Gastroesophageal sphincter (tissue), 4 donors: Measurements from ENCODE around the gene FXYD6. TPM values are rescaled to one million over a fixed set of nuclear protein-coding genes. Genes with fewer than 3 reads are reported as not detected.
"Not testable (repeated sequence)": the region's sequence is repeated elsewhere in the genome, so short reads cannot be mapped to it uniquely, and the experiment has no call there.

Experiments
- ATAC-seq: fragments of 150-250 bp; one replicate; pipeline ENCODE4 v1.9.1; 2016; ENCODE audit warnings: mild to moderate bottlenecking, moderate library complexity
- H3K27ac ChIP-seq, 4 donors: fragments of 200-600 bp; sonication (generic) in 3 of 4; 1 replicate in 3 of 4; 2 replicates in 1 of 4; pipeline ENCODE4 v1.5.1; 2016 to 2019
- H3K27me3 ChIP-seq: fragments of 200-600 bp; sonication (generic); one replicate; pipeline ENCODE4 v1.5.1; 2019
- H3K36me3 ChIP-seq, 2 donors: fragments of 200-600 bp; sonication (generic); one replicate each; pipeline ENCODE4 v1.5.1; 2019; ENCODE audit warnings: control low read depth in 1 of 2
- H3K4me1 ChIP-seq, 3 donors: fragments of 200-600 bp; sonication (generic); 1 replicate in 2 of 3; 2 replicates in 1 of 3; pipeline ENCODE4 v1.5.1; 2016 to 2019; ENCODE audit warnings: control low read depth in 2 of 3
- H3K4me3 ChIP-seq, 2 donors: fragments of 200-600 bp; sonication (generic); one replicate each; pipeline ENCODE4 v1.5.1; 2019; ENCODE audit warnings: mild to moderate bottlenecking in 1 of 2, moderate library complexity in 1 of 2
- H3K9me3 ChIP-seq, 3 donors: fragments of 200-600 bp; sonication (generic); one replicate each; pipeline ENCODE4 v1.5.1; 2017 to 2019; ENCODE audit warnings: control low read depth in 2 of 3
- CTCF ChIP-seq, 4 experiments: fragments of 200-600 bp in 2 of 4; fragments of 450-650 bp in 2 of 4; sonication (generic) in 1 of 4; IDR thresholded peaks; one replicate each; pipeline ENCODE4 v1.5.1; 2017 to 2019; ENCODE audit warnings: antibody characterized with exemption in 4 of 4, mild to moderate bottlenecking in 2 of 4, moderate library complexity in 2 of 4
- EP300 ChIP-seq: sonication (generic); formaldehyde crosslinking; IDR thresholded peaks from one replicate; pipeline ENCODE4 v1.6.1; 2017; ENCODE audit warnings: antibody characterized with exemption, mild to moderate bottlenecking
- POLR2A ChIP-seq, 2 donors: fragments of 450-650 bp; IDR thresholded peaks; one replicate each; pipeline ENCODE4 v1.6.1; 2017; ENCODE audit warnings: antibody characterized with exemption in 2 of 2, mild to moderate bottlenecking in 2 of 2, moderate library complexity in 1 of 2
- POLR2AphosphoS5 ChIP-seq: sonication (generic); formaldehyde crosslinking; IDR thresholded peaks from one replicate; pipeline ENCODE4 v1.6.1; 2017; ENCODE audit warnings: antibody characterized with exemption
- WGBS, 2 donors: methylation state at CpG; one replicate each; pipeline ENCODE4 v1.1.5; 2018; ENCODE audit warnings: low coverage in 1 of 2; 5-methylcytosine and 5-hydroxymethylcytosine counted together
- total RNA-seq, 4 donors: library from RNA; depleted of rRNA; stranded (reverse); fragments of >200 nt; gene quantifications; one replicate each; pipeline ENCODE4 v1.1.0, GENCODE V29; 2016

The FXYD6 gene
- total RNA-seq, 4 donors from 2014 or later = 28.6 to 76.7 (median 74.4) TPM

DNA sequence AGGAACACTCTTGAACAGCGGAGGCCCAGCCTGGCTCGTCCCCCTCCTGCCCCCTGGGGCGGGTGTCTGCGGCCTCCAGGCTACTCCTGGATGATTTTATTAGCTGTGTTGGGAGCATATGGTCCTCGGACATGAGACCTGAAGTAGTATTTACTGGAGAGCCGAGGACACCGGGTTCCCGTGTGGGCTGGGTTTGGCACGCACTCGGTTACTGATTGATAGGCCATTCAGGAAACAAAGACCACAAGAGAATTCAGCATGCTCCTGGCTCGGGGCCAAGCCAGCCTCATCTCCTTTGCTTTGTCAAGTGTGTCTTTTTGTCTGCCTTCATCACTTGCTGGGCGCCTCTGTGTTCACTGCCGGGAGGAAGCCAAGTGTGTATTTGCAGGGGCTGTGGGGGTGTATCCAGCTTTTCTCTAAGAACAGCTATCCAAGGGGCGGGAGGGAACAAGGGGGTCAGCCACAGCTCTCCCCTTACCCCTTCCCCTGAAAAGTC is 61.6 kb downstream of the FXYD6 start:
- TF ChIP-seq EP300 (no peak), CTCF (IDR thresholded peaks at IDR 0.05) (no peak), POLR2A (IDR thresholded peaks at IDR 0.05) (no peak), POLR2AphosphoS5 (no peak)
- no peak overlapping the region for H3K4me3 ChIP-seq
- H3K4me1 ChIP-seq = peaks cover 0 to 56% (median 11%) of the 10 kb centered on the region in 3 donors
- ATAC-seq = no peak
- no peaks in the 10 kb centered on the region for H3K36me3 ChIP-seq
- no peaks in the 10 kb centered on the region for H3K9me3 ChIP-seq
- peak overlapping the region in 3 of 4 donors; percentile 26 to 64 (median 60) for H3K27ac ChIP-seq
- H3K27me3 ChIP-seq = peaks cover 25% of the 10 kb centered on the region
- 35 to 64% methylated on average over 2 to 4 of the region's 14 CpGs for WGBS, 2 donors

GRCh38 chr11:117814204-117814765 is 62.2 kb downstream of the FXYD6 start:
- peak overlapping the region in 2 of 4 donors; percentile 60 to 64 for H3K27ac ChIP-seq
- WGBS, 2 donors = 63 to 75% methylated on average over 2 to 3 of the region's 7 CpGs
- H3K4me3 ChIP-seq = no peak overlapping the region
- TF ChIP-seq POLR2AphosphoS5 = no peak
- no peak for TF ChIP-seq POLR2A (IDR thresholded peaks at IDR 0.05)
- no peak for TF ChIP-seq EP300
- TF ChIP-seq CTCF (IDR thresholded peaks at IDR 0.05) = no peak
- H3K27me3 ChIP-seq = peaks cover 29% of the 10 kb centered on the region
- no peak for ATAC-seq
- H3K4me1 ChIP-seq = peaks cover 0 to 57% (median 11%) of the 10 kb centered on the region in 3 donors
- no peaks in the 10 kb centered on the region for H3K9me3 ChIP-seq
- H3K36me3 ChIP-seq = no peaks in the 10 kb centered on the region

DNA sequence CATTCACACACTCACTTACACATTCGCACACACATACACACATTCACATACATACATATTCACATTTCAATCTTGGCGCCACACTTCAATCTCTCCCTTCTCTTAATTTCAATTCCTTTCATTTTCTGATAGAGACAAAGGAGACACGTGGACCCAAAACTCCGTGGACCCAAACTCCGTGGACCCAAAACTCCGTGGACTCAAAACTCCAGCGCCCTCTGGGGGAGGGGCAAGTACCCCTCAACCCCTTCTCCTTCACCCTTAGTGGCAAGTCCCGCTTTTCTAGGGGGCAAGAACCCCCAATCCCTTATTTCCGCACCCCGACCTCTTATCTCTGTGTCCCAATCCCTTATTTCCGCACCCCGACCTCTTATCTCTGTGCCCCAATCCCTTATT is 66.4 kb downstream of the FXYD6 start:
- not testable (repeated sequence) for H3K9me3 ChIP-seq, ATAC-seq, H3K36me3 ChIP-seq, H3K4me3 ChIP-seq
- H3K27ac ChIP-seq = peak overlapping the region in 1 of 4 donors; percentile 65
- 85 to 91% methylated on average over 9 to 12 of the region's 12 CpGs for WGBS, 2 donors
- H3K4me1 ChIP-seq = peaks cover 0 to 26% (median 0%) of the 10 kb centered on the region in 3 donors
- peaks cover 43% of the 10 kb centered on the region for H3K27me3 ChIP-seq

DNA sequence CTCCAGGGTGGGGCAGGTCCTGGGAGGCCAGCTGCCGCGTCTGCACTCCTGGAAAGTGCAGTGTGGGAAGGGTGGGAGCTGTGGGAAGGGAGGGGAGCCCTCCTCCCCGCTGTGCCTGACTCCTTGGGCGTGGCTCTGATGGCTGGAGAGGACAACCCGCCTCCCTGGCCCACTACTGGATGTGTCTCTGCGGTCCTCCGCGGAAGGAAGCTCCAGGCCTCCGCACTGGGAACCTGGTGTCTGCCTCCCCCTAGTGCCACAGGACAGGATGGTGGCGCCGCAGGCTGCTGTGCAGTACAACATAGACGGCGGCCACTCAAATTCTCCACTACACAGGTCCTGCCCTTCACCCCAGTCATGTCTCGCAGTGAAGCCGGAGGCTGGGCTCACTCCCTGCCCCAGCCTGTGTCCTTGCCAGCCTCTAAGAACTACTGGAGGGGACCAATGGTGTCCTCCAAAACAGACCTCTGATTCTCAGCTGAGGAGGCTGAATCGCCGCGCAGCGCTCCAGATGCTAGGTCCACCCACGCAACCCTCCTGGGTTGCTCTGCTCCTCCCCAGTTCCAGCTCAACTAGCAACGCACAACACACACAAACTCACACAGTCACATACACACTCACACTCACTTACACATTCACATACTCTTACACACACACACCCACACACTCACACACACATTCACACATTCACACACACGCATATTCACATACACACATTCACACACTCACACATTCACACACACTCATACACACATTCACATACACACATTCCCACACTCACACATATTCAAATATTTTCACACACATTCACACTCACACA is 67.0 kb downstream of the FXYD6 start:
- peak overlapping the region in 3 of 4 donors; percentile 54 to 65 (median 55) for H3K27ac ChIP-seq
- 38 to 59% methylated on average over 7 to 11 of the region's 22 CpGs for WGBS, 2 donors
- H3K4me1 ChIP-seq = peaks cover 0 to 20% (median 0%) of the 10 kb centered on the region in 3 donors
- peak; percentile 80 for ATAC-seq
- peaks cover 40% of the 10 kb centered on the region for H3K27me3 ChIP-seq
- TF ChIP-seq POLR2A (IDR thresholded peaks at IDR 0.05) (no peak), POLR2AphosphoS5 (no peak), CTCF (IDR thresholded peaks at IDR 0.05) (peak in 3 of 4 experiments; percentile 50 to 64 (median 50)), EP300 (no peak)
- no peak overlapping the region for H3K4me3 ChIP-seq
- no peaks in the 10 kb centered on the region for H3K9me3 ChIP-seq
- no peaks in the 10 kb centered on the region for H3K36me3 ChIP-seq

DNA sequence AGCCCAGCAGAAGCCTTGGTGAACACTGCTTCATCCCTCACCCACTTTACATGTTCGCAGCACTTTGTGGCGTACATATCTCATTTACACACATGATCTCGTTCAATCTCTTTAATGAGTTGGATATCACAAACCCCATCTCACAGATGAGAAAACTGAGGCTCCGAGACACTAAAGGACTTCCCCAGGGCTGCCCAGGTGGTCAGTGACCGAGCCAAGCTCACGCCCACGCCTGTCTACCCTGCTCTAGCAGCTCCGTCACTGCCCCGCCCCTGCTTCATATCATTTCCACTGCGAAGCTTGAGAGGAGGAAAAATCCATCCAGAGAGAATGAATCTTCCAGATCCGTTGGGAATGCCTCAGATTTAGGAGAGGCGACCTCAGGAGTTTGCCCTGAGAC is 67.7 kb downstream of the FXYD6 start:
- H3K27ac ChIP-seq = peak overlapping the region in 3 of 4 donors; percentile 54 to 65 (median 55)
- no peak overlapping the region for H3K4me3 ChIP-seq
- WGBS, 2 donors = 64 to 75% methylated on average over 4 to 9 of the region's 12 CpGs
- H3K36me3 ChIP-seq = no peaks in the 10 kb centered on the region
- H3K4me1 ChIP-seq = peaks cover 0 to 17% (median 0%) of the 10 kb centered on the region in 3 donors
- TF ChIP-seq POLR2A (IDR thresholded peaks at IDR 0.05) = no peak
- no peak for TF ChIP-seq EP300
- no peaks in the 10 kb centered on the region for H3K9me3 ChIP-seq
- ATAC-seq = peak; percentile 34
- H3K27me3 ChIP-seq = peaks cover 38% of the 10 kb centered on the region
